H9 (cell line): Measurements from ENCODE around the gene TFDP1. TPM values are rescaled to one million over a fixed set of nuclear protein-coding genes. Genes with fewer than 3 reads are reported as not detected.

ENCODE experiments used
- DNase-seq: peaks from one replicate; pipeline ENCODE4 v3.0.0-alpha.2; 2017
- H2AFZ ChIP-seq: one replicate; pipeline ENCODE4 v1.6.1; 2013; ENCODE audit warnings: mild to moderate bottlenecking, low read length, control low read depth, moderate library complexity
- H2AK5ac ChIP-seq: 2 replicates; pipeline ENCODE4 v1.6.1; 2013; ENCODE audit warnings: low read length, control low read depth, mixed read lengths; ENCODE audit not compliant: insufficient read length
- H2BK120ac ChIP-seq: one replicate; pipeline ENCODE4 v1.6.1; 2013; ENCODE audit warnings: low read depth, mild to moderate bottlenecking, low read length, control low read depth, inconsistent platforms; ENCODE audit not compliant: poor library complexity, severe bottlenecking
- H2BK12ac ChIP-seq: 2 replicates; pipeline ENCODE4 v1.6.1; 2013; ENCODE audit warnings: low read length, control low read depth, mixed read lengths, low read depth; ENCODE audit not compliant: insufficient read length
- H2BK15ac ChIP-seq: 2 replicates; pipeline ENCODE4 v1.6.1; 2013; ENCODE audit warnings: low read depth, low read length, control low read depth
- H2BK20ac ChIP-seq: one replicate; pipeline ENCODE4 v1.6.1; 2013; ENCODE audit warnings: low read depth, mild to moderate bottlenecking, low read length, control low read depth, inconsistent platforms; ENCODE audit not compliant: poor library complexity, severe bottlenecking
- H2BK5ac ChIP-seq: 2 replicates; pipeline ENCODE4 v1.6.1; 2013; ENCODE audit warnings: low read length, control low read depth, mixed read lengths; ENCODE audit not compliant: insufficient read length
- H3K14ac ChIP-seq: 2 replicates; pipeline ENCODE4 v1.6.1; 2013; ENCODE audit warnings: low read length, control low read depth; ENCODE audit not compliant: insufficient read depth
- H3K18ac ChIP-seq: 2 replicates; pipeline ENCODE4 v1.6.1; 2013; ENCODE audit warnings: low read depth, mild to moderate bottlenecking, mixed read lengths, low read length, control low read depth; ENCODE audit not compliant: insufficient read length
- H3K23ac ChIP-seq: 2 replicates; pipeline ENCODE4 v1.6.1; 2013; ENCODE audit warnings: low read length, control low read depth, mixed read lengths, low read depth; ENCODE audit not compliant: insufficient read length
- H3K23me2 ChIP-seq: 2 replicates; pipeline ENCODE4 v1.6.1; 2013; ENCODE audit warnings: low read depth, mild to moderate bottlenecking, mixed read lengths, low read length, control low read depth; ENCODE audit not compliant: insufficient read length, poor library complexity, severe bottlenecking
- H3K27ac ChIP-seq: 2 replicates; pipeline ENCODE4 v1.5.1; 2013; ENCODE audit warnings: low read length, control low read depth, mixed read lengths, low read depth; ENCODE audit not compliant: insufficient read length
- H3K27me3 ChIP-seq: 2 replicates; pipeline ENCODE4 v1.6.1; 2013; ENCODE audit warnings: low read length, control low read depth, inconsistent platforms; ENCODE audit not compliant: insufficient read depth
- H3K4ac ChIP-seq: 2 replicates; pipeline ENCODE4 v1.6.1; 2013; ENCODE audit warnings: low read depth, mild to moderate bottlenecking, control low read depth, inconsistent platforms, low read length, moderate library complexity
- H3K4me1 ChIP-seq: 2 replicates; pipeline ENCODE4 v1.6.1; 2013; ENCODE audit warnings: low read length, control low read depth, inconsistent platforms; ENCODE audit not compliant: insufficient read depth
- H3K4me2 ChIP-seq: 2 replicates; pipeline ENCODE4 v1.6.1; 2013; ENCODE audit warnings: low read length, control low read depth, mixed read lengths; ENCODE audit not compliant: insufficient read length, insufficient read depth
- H3K56ac ChIP-seq: 2 replicates; pipeline ENCODE4 v1.6.1; 2013; ENCODE audit warnings: low read depth, mild to moderate bottlenecking, mixed read lengths, low read length, control low read depth; ENCODE audit not compliant: insufficient read length
- H3K79me1 ChIP-seq: 2 replicates; pipeline ENCODE4 v1.6.1; 2013; ENCODE audit warnings: low read depth, mild to moderate bottlenecking, moderate library complexity, low read length, control low read depth, inconsistent platforms; ENCODE audit not compliant: insufficient read depth, poor library complexity, severe bottlenecking
- H3K79me2 ChIP-seq: 2 replicates; pipeline ENCODE4 v1.6.1; 2013; ENCODE audit warnings: low read length, control low read depth, inconsistent platforms; ENCODE audit not compliant: insufficient read depth
- H3K9ac ChIP-seq: 2 replicates; pipeline ENCODE4 v1.6.1; 2013; ENCODE audit warnings: low read length, control low read depth, mixed read lengths; ENCODE audit not compliant: insufficient read length; ENCODE audit errors: extremely low read depth
- H3K9me3 ChIP-seq: one replicate; pipeline ENCODE4 v1.6.1; 2013; ENCODE audit warnings: low read depth, low read length, inconsistent platforms; ENCODE audit not compliant: control insufficient read depth
- H3T11ph ChIP-seq: one replicate; pipeline ENCODE4 v1.6.1; 2013; ENCODE audit warnings: mild to moderate bottlenecking, low read length, control low read depth, inconsistent platforms
- H4K20me1 ChIP-seq: one replicate; pipeline ENCODE4 v1.6.1; 2013; ENCODE audit not compliant: control insufficient read depth, insufficient read length, insufficient read depth
- H4K5ac ChIP-seq: 2 replicates; pipeline ENCODE4 v1.6.1; 2013; ENCODE audit warnings: low read depth, mild to moderate bottlenecking, mixed read lengths, low read length, control low read depth; ENCODE audit not compliant: insufficient read length
- H4K8ac ChIP-seq: replicated peaks from 2 replicates; pipeline ENCODE4 v1.6.1; 2013; ENCODE audit warnings: low read length, control low read depth, mixed read lengths, low read depth; ENCODE audit not compliant: insufficient read length
- H4K91ac ChIP-seq: 2 replicates; pipeline ENCODE4 v1.6.1; 2013; ENCODE audit warnings: low read depth, mild to moderate bottlenecking, moderate library complexity, mixed read lengths, low read length, control low read depth; ENCODE audit not compliant: insufficient read length
- H3K27ac Mint-ChIP-seq, 3 experiments: 2 replicates in 2 of 3; 3 replicates in 1 of 3; pipeline ENCODE4 v1.8.0; 2020 to 2021; ENCODE audit warnings: mixed read lengths in 3 of 3, mild to moderate bottlenecking in 1 of 3, moderate library complexity in 1 of 3
- H3K27me3 Mint-ChIP-seq: 2 replicates; pipeline ENCODE4 v1.8.0; 2021; ENCODE audit warnings: low read depth, mild to moderate bottlenecking, moderate library complexity, mixed read lengths
- H3K36me3 Mint-ChIP-seq, 3 experiments: 2 replicates in 2 of 3; 3 replicates in 1 of 3; pipeline ENCODE4 v1.8.0; 2020 to 2021; ENCODE audit warnings: low read depth in 3 of 3, mixed read lengths in 3 of 3; ENCODE audit not compliant: insufficient read depth in 1 of 3
- H3K4me1 Mint-ChIP-seq, 2 experiments: 2 replicates each; pipeline ENCODE4 v1.8.0; 2020; ENCODE audit warnings: mixed read lengths in 2 of 2
- H3K4me3 Mint-ChIP-seq, 2 experiments: 2 replicates in 1 of 2; 3 replicates in 1 of 2; pipeline ENCODE4 v1.8.0; 2020 to 2021; ENCODE audit warnings: mild to moderate bottlenecking in 2 of 2, mixed read lengths in 2 of 2, moderate library complexity in 1 of 2
- H3K9me3 Mint-ChIP-seq, 2 experiments: 2 replicates in 1 of 2; 3 replicates in 1 of 2; pipeline ENCODE4 v1.8.0; 2020; ENCODE audit warnings: mild to moderate bottlenecking in 2 of 2, mixed read lengths in 2 of 2, moderate library complexity in 1 of 2
- WGBS: extraction: QIAGEN DNeasy Blood & Tissue Kit; methylation state at CpG from one replicate; pipeline ENCODE4 v1.1.7; 2013; ENCODE audit warnings: missing lambda C conversion rate, low lambda C conversion rate, mixed read lengths; ENCODE audit not compliant: insufficient read length; ENCODE audit errors: extremely low coverage; 5-methylcytosine and 5-hydroxymethylcytosine counted together
- total RNA-seq: library from RNA; stranded (reverse); gene quantifications from 2 replicates; pipeline ENCODE4 v1.2.1, GENCODE V29; 2021
- TF ChIP-seq, protein P1 (sequence below): fragments of 200-600 bp; sonication (generic); conservative IDR thresholded peaks from 3 replicates; pipeline ENCODE4 v1.8.0; 2021; ENCODE audit warnings: antibody characterized with exemption, mild to moderate bottlenecking

The TFDP1 gene
- total RNA-seq, 1 experiment from 2014 or later = 111 TPM

DNA sequence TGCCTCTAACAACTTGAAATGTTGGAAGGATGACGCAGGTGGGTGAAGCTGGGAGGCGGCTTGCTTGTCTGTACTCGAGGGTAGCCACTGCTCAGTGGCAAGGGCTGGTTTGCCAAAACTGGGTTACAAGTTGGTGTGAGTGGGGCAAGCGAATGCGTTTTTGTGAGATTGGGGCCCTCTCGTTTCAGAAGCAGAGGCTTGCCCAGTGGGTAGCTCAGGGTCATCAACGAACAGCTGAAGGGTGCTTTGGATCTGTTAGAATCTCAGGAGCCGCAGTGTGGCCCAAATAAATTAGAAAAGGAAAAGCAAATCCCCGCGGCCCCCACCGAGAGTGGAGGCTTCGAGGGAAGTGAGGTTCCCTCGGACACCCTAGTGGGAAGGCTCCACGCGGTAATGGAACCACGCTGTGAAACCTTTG, 66.2 kb downstream of the TFDP1 start:
- no peak overlapping the region for H3K27ac ChIP-seq
- no peak overlapping the region for H3K14ac ChIP-seq
- no peak overlapping the region for H3K4me3 Mint-ChIP-seq
- WGBS = no CpG with 5 or more reads among the region's 16 CpGs
- H2AFZ ChIP-seq = no peak overlapping the region
- H2BK15ac ChIP-seq = no peak overlapping the region
- TF ChIP-seq, protein P1, sequence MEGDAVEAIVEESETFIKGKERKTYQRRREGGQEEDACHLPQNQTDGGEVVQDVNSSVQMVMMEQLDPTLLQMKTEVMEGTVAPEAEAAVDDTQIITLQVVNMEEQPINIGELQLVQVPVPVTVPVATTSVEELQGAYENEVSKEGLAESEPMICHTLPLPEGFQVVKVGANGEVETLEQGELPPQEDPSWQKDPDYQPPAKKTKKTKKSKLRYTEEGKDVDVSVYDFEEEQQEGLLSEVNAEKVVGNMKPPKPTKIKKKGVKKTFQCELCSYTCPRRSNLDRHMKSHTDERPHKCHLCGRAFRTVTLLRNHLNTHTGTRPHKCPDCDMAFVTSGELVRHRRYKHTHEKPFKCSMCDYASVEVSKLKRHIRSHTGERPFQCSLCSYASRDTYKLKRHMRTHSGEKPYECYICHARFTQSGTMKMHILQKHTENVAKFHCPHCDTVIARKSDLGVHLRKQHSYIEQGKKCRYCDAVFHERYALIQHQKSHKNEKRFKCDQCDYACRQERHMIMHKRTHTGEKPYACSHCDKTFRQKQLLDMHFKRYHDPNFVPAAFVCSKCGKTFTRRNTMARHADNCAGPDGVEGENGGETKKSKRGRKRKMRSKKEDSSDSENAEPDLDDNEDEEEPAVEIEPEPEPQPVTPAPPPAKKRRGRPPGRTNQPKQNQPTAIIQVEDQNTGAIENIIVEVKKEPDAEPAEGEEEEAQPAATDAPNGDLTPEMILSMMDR = no peak
- H4K20me1 ChIP-seq = no peaks in the 10 kb centered on the region
- no peaks in the 10 kb centered on the region for H3K23me2 ChIP-seq
- no peak overlapping the region for H2BK20ac ChIP-seq
- peaks cover 0 to 33% (median 17%) of the 10 kb centered on the region in 3 experiments; a peak in 5 of 7 replicates for H3K36me3 Mint-ChIP-seq
- H2AK5ac ChIP-seq = no peak overlapping the region
- H3K79me2 ChIP-seq = no peaks in the 10 kb centered on the region
- H3K9me3 ChIP-seq = no peaks in the 10 kb centered on the region
- H3K9ac ChIP-seq = no peak overlapping the region
- H3K4me1 ChIP-seq = no peaks in the 10 kb centered on the region
- H3K56ac ChIP-seq = no peak overlapping the region
- H4K5ac ChIP-seq = no peak overlapping the region
- no peak overlapping the region for H2BK120ac ChIP-seq
- no peak overlapping the region for H3T11ph ChIP-seq
- peaks cover 7% of the 10 kb centered on the region in 2 experiments for H3K4me1 Mint-ChIP-seq
- no peak overlapping the region for H2BK12ac ChIP-seq
- no peaks in the 10 kb centered on the region for H3K27me3 ChIP-seq
- H4K91ac ChIP-seq = no peak overlapping the region
- peaks cover 2% of the 10 kb centered on the region for H3K27me3 Mint-ChIP-seq
- peaks cover 0 to 16% of the 10 kb centered on the region in 2 experiments; a peak in 2 of 5 replicates for H3K9me3 Mint-ChIP-seq
- no peak overlapping the region for H3K23ac ChIP-seq
- no peak overlapping the region for H3K4me2 ChIP-seq
- H3K4ac ChIP-seq = no peak overlapping the region
- H4K8ac ChIP-seq = no peak overlapping the region
- 0 out of 7 replicates have a peak overlapping the region, but pooled peaks of 1 of the 3 experiments have one; percentile 32 for H3K27ac Mint-ChIP-seq
- DNase-seq = no peak
- no peak overlapping the region for H3K18ac ChIP-seq
- H2BK5ac ChIP-seq = no peak overlapping the region
- no peaks in the 10 kb centered on the region for H3K79me1 ChIP-seq
